WTC11 (cell line): ENCODE results near the gene PHC3. TPM values are rescaled to one million over a fixed set of nuclear protein-coding genes. Genes with fewer than 3 reads are reported as not detected.
A peak's percentile ranks its signal among the peaks of the same experiment; 100 is the strongest.

Source experiments
- ATAC-seq: fragments of 200-7000 bp; cut with Tn5 transposase; 2 replicates; pipeline ENCODE4 v1.10.0; 2021; ENCODE audit warnings: mild to moderate bottlenecking, moderate library complexity
- CTCF ChIA-PET: fragments of 300-600 bp; sonication (Branson Sonifier 250); formaldehyde crosslinking; loops from one replicate; lab custom pipeline; 2021; ENCODE audit warnings: antibody characterized with exemption; lab: Charles Lee
- POLR2A ChIA-PET: fragments of 350-600 bp; sonication (Branson Sonifier 250); formaldehyde crosslinking; loops from one replicate; lab custom pipeline; 2021; ENCODE audit warnings: antibody characterized with exemption; lab: Charles Lee
- DNase-seq: peaks from one replicate; pipeline ENCODE4 v3.0.0; 2021; ENCODE audit warnings: low spot score
- H3K27ac Mint-ChIP-seq: 2 replicates; pipeline ENCODE4 v1.8.0; 2021; ENCODE audit warnings: mixed read lengths
- H3K27me3 Mint-ChIP-seq: 2 replicates; pipeline ENCODE4 v1.8.0; 2021; ENCODE audit warnings: low read depth, mild to moderate bottlenecking, moderate library complexity, mixed read lengths
- H3K36me3 Mint-ChIP-seq: 2 replicates; pipeline ENCODE4 v1.8.0; 2021; ENCODE audit warnings: mixed read lengths
- H3K4me1 Mint-ChIP-seq: 2 replicates; pipeline ENCODE4 v1.8.0; 2022; ENCODE audit warnings: mixed read lengths
- H3K4me3 Mint-ChIP-seq: 2 replicates; pipeline ENCODE4 v1.8.0; 2021; ENCODE audit warnings: mild to moderate bottlenecking, moderate library complexity, mixed read lengths
- H3K9me3 Mint-ChIP-seq: 2 replicates; pipeline ENCODE4 v1.8.0; 2021; ENCODE audit warnings: mixed read lengths
- ARID4B ChIP-seq: sonication (generic); formaldehyde crosslinking; IDR thresholded peaks from 2 replicates; pipeline ENCODE4 v1.8.0; 2023; ENCODE audit warnings: missing genetic modification reagents, mild to moderate bottlenecking, borderline replicate concordance
- ATF6 ChIP-seq: sonication (generic); formaldehyde crosslinking; IDR thresholded peaks from 2 replicates; pipeline ENCODE4 v1.8.1; 2023; ENCODE audit warnings: mild to moderate bottlenecking, missing genetic modification reagents
- ERG ChIP-seq: fragments of 250-450 bp; sonication (Bioruptor Pico); IDR thresholded peaks from 2 replicates; pipeline ENCODE4 v1.8.0; 2021; ENCODE audit warnings: mild to moderate bottlenecking
- FOXP4 ChIP-seq: sonication (generic); formaldehyde crosslinking; IDR thresholded peaks from 2 replicates; pipeline ENCODE4 v1.8.0; 2022; ENCODE audit warnings: mild to moderate bottlenecking, missing genetic modification reagents
- NFATC4 ChIP-seq: fragments of 250-450 bp; sonication (Bioruptor Pico); IDR thresholded peaks from 2 replicates; pipeline ENCODE4 v1.9.0; 2021; ENCODE audit warnings: mild to moderate bottlenecking
- PRDM15 ChIP-seq: sonication (generic); formaldehyde crosslinking; IDR thresholded peaks from 2 replicates; pipeline ENCODE4 v1.8.0; 2022; ENCODE audit warnings: missing genetic modification reagents
- PRRX2 ChIP-seq: fragments of 250-450 bp; sonication (Bioruptor Pico); IDR thresholded peaks from 2 replicates; pipeline ENCODE4 v1.8.0; 2021; ENCODE audit warnings: mild to moderate bottlenecking
- SMAD4 ChIP-seq: sonication (generic); formaldehyde crosslinking; IDR thresholded peaks from 2 replicates; pipeline ENCODE4 v1.8.0; 2022; ENCODE audit warnings: mild to moderate bottlenecking, missing genetic modification reagents
- SP1 ChIP-seq: sonication (generic); formaldehyde crosslinking; conservative IDR thresholded peaks from 2 replicates; pipeline ENCODE4 v1.8.1; 2022; ENCODE audit warnings: missing genetic modification reagents
- TCF7 ChIP-seq: sonication (generic); formaldehyde crosslinking; IDR thresholded peaks from 2 replicates; pipeline ENCODE4 v1.8.0; 2022; ENCODE audit warnings: mild to moderate bottlenecking, low read depth, missing genetic modification reagents, moderate library complexity
- TP53 ChIP-seq: sonication (generic); formaldehyde crosslinking; IDR thresholded peaks from 2 replicates; pipeline ENCODE4 v1.8.1; 2023; ENCODE audit warnings: mild to moderate bottlenecking, missing genetic modification reagents
- ZNF121 ChIP-seq: sonication (generic); formaldehyde crosslinking; IDR thresholded peaks from 2 replicates; pipeline ENCODE4 v1.8.0; 2023; ENCODE audit warnings: missing genetic modification reagents
- ZNF138 ChIP-seq: sonication (generic); formaldehyde crosslinking; conservative IDR thresholded peaks from 2 replicates; pipeline ENCODE4 v1.8.1; 2022; ENCODE audit warnings: mild to moderate bottlenecking, moderate library complexity, missing genetic modification reagents
- ZNF219 ChIP-seq: sonication (generic); formaldehyde crosslinking; IDR thresholded peaks from 2 replicates; pipeline ENCODE4 v1.8.0; 2023; ENCODE audit warnings: missing genetic modification reagents, mild to moderate bottlenecking, borderline replicate concordance
- ZNF512 ChIP-seq: sonication (generic); formaldehyde crosslinking; IDR thresholded peaks from 2 replicates; pipeline ENCODE4 v1.8.1; 2022; ENCODE audit warnings: missing genetic modification reagents, borderline replicate concordance
- ZNF532 ChIP-seq: fragments of 250-450 bp; sonication (Bioruptor Pico); IDR thresholded peaks from 2 replicates; pipeline ENCODE4 v1.9.0; 2021; ENCODE audit warnings: mild to moderate bottlenecking, borderline replicate concordance
- total RNA-seq: library from RNA; stranded (reverse); gene quantifications from 3 replicates; pipeline ENCODE4 v1.2.3, GENCODE V29; 2021

The PHC3 gene
- total RNA-seq, 1 experiment from 2014 or later, result 27.8 TPM

- POLR2A ChIA-PET, result interaction anchor here (0.6 kb wide), 1 partner anchor 173 kb away, joined by 4 read pairs; no protein-coding TSS in a partner anchor
- no peak for ATAC-seq
- Mint-ChIP-seq H3K9me3 (no peaks in the 10 kb centered on the region), H3K27ac (no peak overlapping the region), H3K4me1 (no peaks in the 10 kb centered on the region), H3K36me3 (peaks cover 6% of the 10 kb centered on the region), H3K27me3 (no peaks in the 10 kb centered on the region), H3K4me3 (no peak overlapping the region)
- CTCF ChIA-PET, result no interaction called here
- DNase-seq, result no peak
- no peak for TF ChIP-seq SP1 (CRISPR knock-in tag)
- TF ChIP-seq ZNF512, result no peak
- no peak for TF ChIP-seq TCF7 (CRISPR knock-in tag)
- no peak for TF ChIP-seq ZNF121 (CRISPR knock-in tag)
- TF ChIP-seq SMAD4 (CRISPR knock-in tag), result no peak
- TF ChIP-seq FOXP4, result no peak
- TF ChIP-seq PRDM15, result no peak
- TF ChIP-seq PRRX2 (CRISPR knock-in tag), result no peak
These were observed 37.1 kb downstream of the PHC3 start for GRCh38 chr3:170144437-170144843.

GRCh38 chr3:170142373-170142772 lies 39.2 kb downstream of the PHC3 start:
- no peaks in the 10 kb centered on the region for H3K4me1 Mint-ChIP-seq
- no peaks in the 10 kb centered on the region; the same call in 1 of the 2 replicates for H3K36me3 Mint-ChIP-seq
- no peaks in the 10 kb centered on the region for H3K27me3 Mint-ChIP-seq
- ATAC-seq (no peak), DNase-seq (no peak)
- no peak overlapping the region for H3K4me3 Mint-ChIP-seq
- CTCF ChIA-PET, result interaction anchor here (1.3 to 1.8 kb wide), 2 partner anchors 12 to 64 kb away, joined by 4 to 9 read pairs; no protein-coding TSS in a partner anchor
- POLR2A ChIA-PET, result no interaction called here
- H3K9me3 Mint-ChIP-seq, result no peaks in the 10 kb centered on the region
- H3K27ac Mint-ChIP-seq, result peak overlapping the region; percentile 55; the same call in 1 of the 2 replicates
- TF ChIP-seq ARID4B (CRISPR knock-in tag), result no peak
- no peak for TF ChIP-seq NFATC4 (CRISPR knock-in tag)
- TF ChIP-seq ERG (CRISPR knock-in tag), result no peak
- no peak for TF ChIP-seq ATF6 (CRISPR knock-in tag)
- no peak for TF ChIP-seq ZNF219 (CRISPR knock-in tag)
- TF ChIP-seq ZNF532, result no peak
- TF ChIP-seq TP53 (CRISPR knock-in tag), result no peak
- no peak for TF ChIP-seq ZNF138 (CRISPR knock-in tag)
